ENCODE measurements around the gene CXCL13.
A peak's percentile ranks its signal among the peaks of the same experiment; 100 is the strongest.
"Not testable (repeated sequence)": the region's sequence is repeated elsewhere in the genome, so short reads cannot be mapped to it uniquely, and the experiment has no call there.

The CXCL13 gene

DNA sequence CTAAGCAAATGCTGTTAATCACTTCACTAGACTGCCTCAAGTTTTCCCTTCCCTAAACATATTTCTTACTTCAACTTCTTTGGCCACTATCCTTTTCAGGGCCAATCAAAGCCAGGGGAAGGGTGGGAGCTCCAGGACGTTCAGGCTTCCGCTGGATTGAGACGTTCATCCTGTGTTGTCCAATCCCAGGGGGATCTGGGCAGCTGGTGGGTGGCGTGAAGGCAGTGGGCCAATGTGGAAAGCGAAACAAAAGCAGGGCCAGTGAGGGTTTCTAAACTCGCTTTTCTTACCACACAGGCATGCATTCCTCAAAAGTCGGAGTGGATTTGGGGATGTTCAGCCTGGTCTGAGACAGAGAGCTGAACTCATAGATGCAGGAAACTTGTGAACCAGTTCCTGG lies 7.6 kb downstream of the CXCL13 start:
- no peak for DNase-seq

DNA sequence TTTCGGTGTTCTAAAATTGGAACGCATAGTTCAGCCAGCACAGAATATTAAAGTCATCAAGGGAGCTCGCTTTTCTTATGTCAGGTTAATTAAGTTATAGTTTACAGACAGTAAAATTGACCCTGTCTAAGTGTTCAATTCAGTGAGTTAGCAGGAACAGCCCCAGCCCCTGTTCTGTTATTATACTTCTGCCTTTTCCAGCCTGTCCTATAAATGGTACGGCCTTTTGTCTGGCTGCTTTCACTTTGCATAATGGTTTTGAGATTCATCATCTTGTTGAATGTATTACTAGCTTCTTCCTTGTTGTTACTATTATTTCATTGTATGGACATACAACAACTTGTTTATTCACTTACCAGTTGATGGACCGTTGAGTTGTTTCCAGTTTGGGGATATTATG lies 9.5 kb downstream of the CXCL13 start:
- DNase-seq, result no peak

DNA sequence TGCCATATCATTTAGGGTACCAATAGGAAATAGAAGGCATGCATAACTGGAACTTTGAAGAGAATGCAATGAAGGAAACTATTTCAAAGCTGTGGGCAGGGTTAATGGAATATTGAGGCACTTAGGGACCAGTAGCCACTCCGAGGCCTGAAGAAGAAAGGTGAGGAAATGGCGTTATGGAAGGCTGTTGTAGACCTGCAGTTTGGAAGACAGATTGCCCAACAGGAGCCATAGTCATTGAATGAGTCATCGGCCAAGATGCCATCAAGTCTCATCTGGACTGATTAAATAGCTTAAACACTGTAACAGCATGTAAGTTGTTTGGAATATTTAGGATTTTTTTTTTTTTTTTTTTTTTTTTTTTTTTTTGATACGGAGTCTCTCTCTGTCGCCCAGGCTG lies 11.6 kb downstream of the CXCL13 start:
- DNase-seq, result no peak

GRCh38 chr4:77618383-77619241 lies 13.0 kb downstream of the CXCL13 start:
- peak; percentile 54 to 61 for DNase-seq

DNA sequence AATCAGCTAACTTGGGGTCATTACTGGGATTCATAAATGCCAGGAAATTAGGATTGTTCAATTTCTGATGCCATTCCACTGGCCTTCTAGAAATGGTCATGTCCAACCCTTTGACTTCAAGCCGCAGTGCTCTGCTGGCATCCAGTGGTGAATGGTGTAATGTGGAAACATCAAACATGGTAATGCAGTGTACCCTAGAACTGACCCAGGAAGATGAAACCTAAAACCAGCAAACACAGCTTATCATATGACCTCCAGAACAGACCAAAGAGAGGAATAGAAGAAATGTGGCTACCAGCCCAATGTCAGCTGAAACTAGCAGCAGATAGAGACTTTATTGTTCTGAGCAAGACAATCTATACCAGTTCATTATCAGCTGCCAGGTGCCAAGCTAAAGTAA lies 13.8 kb downstream of the CXCL13 start:
- no peak for DNase-seq

DNA sequence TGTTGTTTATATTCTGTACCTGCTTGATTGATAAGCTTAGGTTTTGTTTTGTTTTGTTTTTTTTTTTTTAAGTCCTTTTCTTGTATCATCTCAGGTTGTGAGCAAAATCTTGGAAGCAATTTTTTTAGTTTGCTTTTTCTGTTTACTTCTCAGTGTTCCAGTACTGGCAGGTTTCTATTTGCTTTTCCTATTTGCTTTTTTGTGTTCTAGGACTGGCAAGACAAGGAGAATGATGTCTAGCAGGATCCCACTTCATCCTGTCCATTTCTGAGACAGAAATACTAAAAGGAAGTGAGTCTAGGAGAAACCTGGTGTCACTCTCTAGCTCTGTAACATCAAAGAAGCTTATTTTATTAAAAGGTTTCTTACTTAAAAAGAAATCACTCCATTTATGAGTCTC lies 15.6 kb downstream of the CXCL13 start:
- no peak for DNase-seq

DNA sequence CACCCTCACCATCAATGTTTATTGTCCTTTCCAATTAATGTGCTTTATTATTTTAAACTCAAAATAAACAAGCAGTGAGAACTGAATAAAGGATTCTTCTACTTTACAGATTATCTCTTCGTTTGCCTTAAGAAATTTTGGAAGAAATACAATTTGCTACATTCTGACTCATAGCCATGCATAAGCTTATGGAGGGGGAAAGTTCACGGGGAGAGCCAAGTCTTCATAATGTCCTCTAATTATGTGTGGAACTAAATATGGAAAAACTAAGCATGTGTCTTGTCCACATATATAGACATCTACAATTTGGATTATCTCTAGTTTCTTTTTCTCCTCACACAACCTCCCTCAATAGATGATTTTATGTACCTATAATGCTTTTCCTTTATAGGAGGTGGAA lies 17.5 kb downstream of the CXCL13 start:
- DNase-seq, result no peak

DNA sequence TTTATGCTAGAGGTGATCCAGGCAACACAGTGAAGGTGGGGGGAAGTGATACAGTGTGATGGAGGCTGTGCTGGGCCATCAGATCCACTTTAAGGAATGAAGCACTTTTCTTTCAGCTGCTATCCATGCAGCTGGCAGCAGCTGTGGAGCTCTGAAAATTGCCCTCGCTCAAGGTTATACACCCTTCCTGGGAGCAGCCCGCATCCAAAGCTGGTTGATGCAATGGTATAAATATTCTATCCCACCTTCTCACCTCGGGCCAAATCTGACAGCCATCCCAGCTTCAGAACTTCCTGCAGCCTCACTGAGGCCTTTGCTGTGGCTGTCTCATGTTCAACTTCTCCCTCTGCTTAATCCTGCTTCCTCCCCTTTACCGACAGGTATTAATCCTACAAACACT lies 18.6 kb downstream of the CXCL13 start:
- DNase-seq, result no peak

- DNase-seq, result no peak
Observed at GRCh38 chr4:77625485-77625884, 19.9 kb downstream of the CXCL13 start.

- no peak for DNase-seq
Observed at GRCh38 chr4:77629885-77630284, 24.3 kb downstream of the CXCL13 start.

- no peak for DNase-seq
Observed at GRCh38 chr4:77631276-77631675, 25.7 kb downstream of the CXCL13 start.

GRCh38 chr4:77634132-77634785 lies 28.6 kb downstream of the CXCL13 start:
- no peak for DNase-seq

GRCh38 chr4:77635246-77635645 lies 29.6 kb downstream of the CXCL13 start:
- DNase-seq, result no peak

GRCh38 chr4:77635876-77636275 lies 30.3 kb downstream of the CXCL13 start:
- no peak for DNase-seq

DNA sequence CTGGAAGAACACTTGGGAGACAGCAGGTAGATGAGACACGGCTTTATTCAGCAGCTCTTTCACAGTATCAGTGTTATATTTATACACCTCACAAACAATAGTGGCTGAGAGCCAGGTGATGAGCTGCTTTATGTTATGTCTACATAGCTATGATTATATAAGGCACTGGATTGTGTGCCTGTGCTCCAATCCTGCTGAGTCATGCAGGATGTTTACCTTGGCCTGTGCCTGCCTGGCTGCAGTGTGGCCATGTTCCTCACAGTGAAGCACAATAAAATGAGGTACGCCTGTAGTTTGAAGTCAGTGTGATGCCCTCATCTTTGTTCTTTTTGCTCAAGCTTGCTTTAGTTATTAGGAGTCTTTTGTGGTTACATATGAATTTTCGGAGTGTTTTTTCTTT lies 31.3 kb downstream of the CXCL13 start:
- no peak for DNase-seq

DNA sequence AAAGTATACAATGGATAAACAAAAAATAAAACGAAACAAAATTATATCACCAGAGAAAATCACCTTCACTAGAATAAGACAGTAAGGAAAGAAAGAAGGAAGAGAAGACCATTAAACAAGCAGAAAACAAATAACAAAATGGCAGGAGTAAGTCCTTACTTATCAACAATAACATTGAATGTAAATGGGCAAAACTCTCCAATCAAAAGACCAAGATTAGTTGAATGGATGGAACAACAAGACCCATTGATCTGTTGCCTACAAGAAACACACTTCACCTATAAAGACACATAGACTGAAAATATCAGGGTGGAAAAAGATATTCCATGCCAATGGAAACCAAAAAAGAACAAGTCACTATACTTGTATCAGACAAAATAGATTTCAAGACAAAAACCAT lies 38.4 kb downstream of the CXCL13 start:
- not testable (repeated sequence) for DNase-seq

DNA sequence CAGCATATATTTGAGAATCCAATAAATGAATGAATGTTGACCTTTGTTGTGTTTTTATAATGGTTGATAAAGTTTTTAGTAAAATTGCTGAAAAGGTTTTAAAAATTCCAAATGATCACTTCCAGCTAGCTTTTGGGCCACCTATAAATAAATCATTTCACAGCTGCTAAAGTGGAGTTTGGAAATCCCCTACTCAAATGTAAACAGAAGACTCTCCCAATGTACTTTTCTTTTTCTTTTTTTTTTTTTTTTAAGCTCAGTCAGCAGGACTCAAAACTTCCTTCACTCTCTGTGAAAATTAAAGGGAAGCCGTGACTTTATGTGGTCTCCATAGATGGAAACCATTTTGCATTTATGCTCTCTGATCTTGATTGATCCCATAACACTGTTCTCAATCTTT lies 45.2 kb downstream of the CXCL13 start:
- no peak for DNase-seq

DNA sequence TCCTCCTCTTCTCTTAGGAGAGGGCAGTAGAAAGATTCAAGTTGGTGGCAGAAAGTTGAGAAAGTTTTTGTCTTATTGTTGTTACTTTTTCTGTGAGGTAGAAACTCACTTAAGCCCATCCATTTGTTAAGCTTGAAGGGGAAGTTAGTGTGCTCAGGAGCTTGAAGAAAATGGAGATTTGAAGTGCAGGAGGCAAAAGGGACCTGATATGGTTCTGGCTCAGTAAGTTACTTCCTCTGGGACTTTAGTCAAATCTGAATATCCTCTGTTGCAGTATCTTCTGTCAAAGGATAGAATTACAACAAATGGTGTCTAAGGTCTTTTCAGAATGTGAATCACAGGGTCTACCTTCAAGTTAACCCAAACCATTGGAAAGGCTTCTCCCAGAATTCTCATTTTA lies 46.2 kb downstream of the CXCL13 start:
- no peak for DNase-seq

- DNase-seq, result no peak
Observed at GRCh38 chr4:77652237-77652897, 46.7 kb downstream of the CXCL13 start.

- DNase-seq, result no peak
Observed at GRCh38 chr4:77653162-77653758, 47.6 kb downstream of the CXCL13 start.

DNA sequence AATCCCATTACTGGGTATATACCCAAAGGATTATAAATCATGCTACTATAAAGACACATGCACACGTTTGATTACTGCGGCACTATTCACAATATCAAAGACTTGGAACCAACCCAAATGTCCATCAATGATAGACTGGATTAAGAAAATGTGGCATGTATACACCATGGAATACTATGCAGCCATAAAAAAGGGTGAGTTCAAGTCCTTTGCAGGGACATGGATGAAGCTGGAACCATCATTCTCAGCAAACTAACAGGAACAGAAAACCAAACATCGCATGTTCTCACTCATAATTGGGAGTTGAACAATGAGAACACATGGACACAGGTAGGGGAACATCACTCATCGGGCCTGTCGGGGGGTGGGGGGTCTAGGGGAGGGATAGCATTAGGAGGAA lies 54.7 kb downstream of the CXCL13 start:
- DNase-seq, result not testable (repeated sequence)
